ENCODE data around the gene METTL26.

Gene METTL26

DNA sequence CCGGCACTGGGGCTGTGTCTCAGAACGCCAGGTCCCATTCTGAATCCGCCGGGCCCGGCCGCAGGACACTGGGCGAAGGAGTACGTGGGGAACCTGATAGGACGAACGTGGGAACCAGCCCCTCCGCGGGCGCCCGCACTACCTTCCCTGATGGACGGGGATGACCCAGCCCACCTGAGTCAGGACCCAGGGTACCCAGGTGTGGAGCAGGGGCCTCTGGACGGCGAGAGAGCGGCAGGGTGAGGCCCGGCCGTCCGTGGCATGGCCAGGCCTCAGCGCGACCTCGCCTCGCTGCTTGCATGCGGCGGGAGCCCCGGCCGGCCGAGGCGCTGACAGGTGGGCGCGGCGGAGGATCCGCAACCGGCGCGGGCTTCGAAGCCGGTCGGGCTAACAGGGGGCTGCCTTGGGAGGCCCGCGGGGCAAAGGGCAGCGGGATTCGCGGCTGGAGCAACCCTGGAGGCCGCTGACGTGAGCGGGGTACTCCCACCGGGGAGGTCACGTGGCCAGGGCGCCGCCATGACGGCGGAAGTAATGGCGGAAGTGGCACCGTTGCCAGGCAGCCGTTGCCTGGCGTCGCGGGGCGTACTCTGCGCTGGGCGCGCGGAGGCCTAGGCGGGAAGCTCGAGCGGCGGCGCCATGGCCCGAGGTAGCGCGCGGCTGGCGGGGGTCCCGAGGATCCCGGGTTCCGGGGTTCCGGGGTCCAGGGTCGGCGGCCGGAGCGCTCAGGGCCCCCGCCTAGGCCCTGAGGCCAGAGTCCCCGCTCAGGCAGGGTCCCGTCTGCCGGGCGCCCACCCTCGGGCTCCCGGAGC, 12.9 kb upstream of the METTL26 start, which contains the start of gene WDR90:
Gene WDR90 (plus strand): TSS at position 585 of the 809 bp plus-strand sequence. CDS start 52 bp downstream, at position 637.
- no peaks in the 10 kb centered on the region for H3K27me3 ChIP-seq (ENCODE audit: insufficient read depth, low read length, poor library complexity, severe bottlenecking)
- H3K9ac ChIP-seq (ENCODE audit: low read depth, low read length, poor library complexity, severe bottlenecking): peak within 1 kb of the TSS; percentile 76
- no peaks in the 10 kb centered on the region for H3K36me3 ChIP-seq (ENCODE audit: insufficient read depth, low read length)
- no peaks in the 10 kb centered on the region for H3K4me1 ChIP-seq (ENCODE audit: insufficient read depth, low read length, poor library complexity, severe bottlenecking)
- H3F3A ChIP-seq (ENCODE audit: low read depth): no peaks in the 10 kb centered on the region
- H3K9me2 ChIP-seq (replicated peaks; ENCODE audit: low read depth, low read length): no peaks in the 10 kb centered on the region
- 0 out of 2 replicates have a peak, but pooled peaks cover 3% of the 10 kb centered on the region for H3K79me2 ChIP-seq (ENCODE audit: insufficient read depth, low read length)
- H3K4me3 ChIP-seq (ENCODE audit: low read length, poor library complexity, severe bottlenecking): peak within 1 kb of the TSS; percentile 86
- H3K4me2 ChIP-seq (ENCODE audit: low read depth, low read length, poor library complexity, severe bottlenecking): peak within 1 kb of the TSS; percentile 88
- TF ChIP-seq EZH2phosphoT487 (IDR thresholded peaks at IDR 0.05; ENCODE audit: borderline replicate concordance): no peak
- TF ChIP-seq, protein P1, sequence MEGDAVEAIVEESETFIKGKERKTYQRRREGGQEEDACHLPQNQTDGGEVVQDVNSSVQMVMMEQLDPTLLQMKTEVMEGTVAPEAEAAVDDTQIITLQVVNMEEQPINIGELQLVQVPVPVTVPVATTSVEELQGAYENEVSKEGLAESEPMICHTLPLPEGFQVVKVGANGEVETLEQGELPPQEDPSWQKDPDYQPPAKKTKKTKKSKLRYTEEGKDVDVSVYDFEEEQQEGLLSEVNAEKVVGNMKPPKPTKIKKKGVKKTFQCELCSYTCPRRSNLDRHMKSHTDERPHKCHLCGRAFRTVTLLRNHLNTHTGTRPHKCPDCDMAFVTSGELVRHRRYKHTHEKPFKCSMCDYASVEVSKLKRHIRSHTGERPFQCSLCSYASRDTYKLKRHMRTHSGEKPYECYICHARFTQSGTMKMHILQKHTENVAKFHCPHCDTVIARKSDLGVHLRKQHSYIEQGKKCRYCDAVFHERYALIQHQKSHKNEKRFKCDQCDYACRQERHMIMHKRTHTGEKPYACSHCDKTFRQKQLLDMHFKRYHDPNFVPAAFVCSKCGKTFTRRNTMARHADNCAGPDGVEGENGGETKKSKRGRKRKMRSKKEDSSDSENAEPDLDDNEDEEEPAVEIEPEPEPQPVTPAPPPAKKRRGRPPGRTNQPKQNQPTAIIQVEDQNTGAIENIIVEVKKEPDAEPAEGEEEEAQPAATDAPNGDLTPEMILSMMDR (conservative IDR thresholded peaks at IDR 0.05; ENCODE audit: low read length): no peak
- H3K9me3 ChIP-seq (ENCODE audit: insufficient read depth, low read depth, low read length): no peaks in the 10 kb centered on the region
- peak within 1 kb of the TSS; percentile 64 for H2AFZ ChIP-seq (ENCODE audit: low read length)
- H4K20me1 ChIP-seq (ENCODE audit: insufficient read depth, low read length, poor library complexity, severe bottlenecking): no peaks in the 10 kb centered on the region

DNA sequence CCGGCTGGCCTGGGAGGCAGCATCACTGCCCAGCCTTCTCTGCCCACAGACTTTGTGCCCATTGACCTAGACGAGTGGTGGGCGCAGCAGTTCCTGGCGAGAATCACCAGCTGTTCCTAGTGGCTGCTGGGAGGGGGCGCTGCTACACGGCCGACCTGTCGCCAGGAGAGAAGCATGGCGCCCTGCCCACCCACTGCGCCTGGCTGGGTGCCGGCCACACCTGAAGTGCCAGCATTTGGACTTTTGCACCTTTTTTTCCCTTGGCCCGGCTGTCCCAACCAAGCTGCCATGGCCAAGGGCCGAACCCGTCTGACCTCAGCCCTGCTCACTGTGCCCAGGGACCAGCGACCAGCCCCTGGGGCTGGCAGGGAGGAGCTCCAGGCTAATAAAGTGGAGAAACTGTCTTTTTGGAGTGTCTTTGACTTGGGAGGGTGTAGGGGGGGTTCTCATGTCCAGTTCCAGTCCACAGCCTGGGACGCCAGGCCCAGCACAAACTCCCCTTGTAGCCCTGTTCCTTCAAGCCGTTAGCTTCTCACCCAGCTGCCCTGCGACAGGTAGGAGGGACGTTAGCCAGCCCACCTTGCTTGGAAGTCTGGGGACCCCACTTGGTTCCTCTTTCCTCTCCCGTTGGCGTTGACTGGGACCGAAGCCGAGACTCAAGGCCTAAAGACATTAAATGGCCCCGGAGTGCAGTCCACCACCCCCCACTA, 12.1 kb upstream of the METTL26 start:
- no peaks in the 10 kb centered on the region for H3K9me2 ChIP-seq (replicated peaks; ENCODE audit: low read depth, low read length)
- H3K27me3 ChIP-seq (ENCODE audit: insufficient read depth, low read length, poor library complexity, severe bottlenecking): no peaks in the 10 kb centered on the region
- peak overlapping the region; percentile 88 for H3K4me2 ChIP-seq (ENCODE audit: low read depth, low read length, poor library complexity, severe bottlenecking)
- no peak for TF ChIP-seq EZH2phosphoT487 (IDR thresholded peaks at IDR 0.05; ENCODE audit: borderline replicate concordance)
- TF ChIP-seq, protein P1 (conservative IDR thresholded peaks at IDR 0.05; ENCODE audit: low read length): peak; percentile 56
- peak overlapping the region; percentile 76 for H3K9ac ChIP-seq (ENCODE audit: low read depth, low read length, poor library complexity, severe bottlenecking)
- peak overlapping the region; percentile 86 for H3K4me3 ChIP-seq (ENCODE audit: low read length, poor library complexity, severe bottlenecking)
- H3K4me1 ChIP-seq (ENCODE audit: insufficient read depth, low read length, poor library complexity, severe bottlenecking): peaks cover under 1% of the 10 kb centered on the region
- H3F3A ChIP-seq (ENCODE audit: low read depth): no peaks in the 10 kb centered on the region
- H3K79me2 ChIP-seq (ENCODE audit: insufficient read depth, low read length): 0 out of 2 replicates have a peak, but pooled peaks cover 3% of the 10 kb centered on the region
- H3K9me3 ChIP-seq (ENCODE audit: insufficient read depth, low read depth, low read length): no peaks in the 10 kb centered on the region
- H3K36me3 ChIP-seq (ENCODE audit: insufficient read depth, low read length): no peaks in the 10 kb centered on the region
- no peaks in the 10 kb centered on the region for H4K20me1 ChIP-seq (ENCODE audit: insufficient read depth, low read length, poor library complexity, severe bottlenecking)
- H2AFZ ChIP-seq (ENCODE audit: low read length): peak overlapping the region; percentile 64

- no peaks in the 10 kb centered on the region for H4K20me1 ChIP-seq (ENCODE audit: insufficient read depth, low read length, poor library complexity, severe bottlenecking)
- peak overlapping the region; percentile 88 for H3K4me2 ChIP-seq (ENCODE audit: low read depth, low read length, poor library complexity, severe bottlenecking)
- no peaks in the 10 kb centered on the region for H3K27me3 ChIP-seq (ENCODE audit: insufficient read depth, low read length, poor library complexity, severe bottlenecking)
- H2AFZ ChIP-seq (ENCODE audit: low read length): no peak overlapping the region
- no peak overlapping the region for H3K4me3 ChIP-seq (ENCODE audit: low read length, poor library complexity, severe bottlenecking)
- no peaks in the 10 kb centered on the region for H3K9me2 ChIP-seq (replicated peaks; ENCODE audit: low read depth, low read length)
- no peak overlapping the region for H3K9ac ChIP-seq (ENCODE audit: low read depth, low read length, poor library complexity, severe bottlenecking)
- no peaks in the 10 kb centered on the region for H3F3A ChIP-seq (ENCODE audit: low read depth)
- peaks cover 8% of the 10 kb centered on the region; the same call in 1 of the 2 replicates for H3K79me2 ChIP-seq (ENCODE audit: insufficient read depth, low read length)
- peaks cover 6% of the 10 kb centered on the region for H3K4me1 ChIP-seq (ENCODE audit: insufficient read depth, low read length, poor library complexity, severe bottlenecking)
- no peaks in the 10 kb centered on the region for H3K9me3 ChIP-seq (ENCODE audit: insufficient read depth, low read depth, low read length)
- H3K36me3 ChIP-seq (ENCODE audit: insufficient read depth, low read length): no peaks in the 10 kb centered on the region
- TF ChIP-seq EZH2phosphoT487 (IDR thresholded peaks at IDR 0.05; ENCODE audit: borderline replicate concordance): no peak
- TF ChIP-seq, protein P1 (conservative IDR thresholded peaks at IDR 0.05; ENCODE audit: low read length): no peak
Measured at GRCh38 chr16:647173-647902, 11.2 kb upstream of the METTL26 start.

Data from Loucy (cell line).